ENCODE results near the gene KLHL2. TPM values are rescaled to one million over a fixed set of nuclear protein-coding genes. Genes with fewer than 3 reads are reported as not detected.
A peak's percentile ranks its signal among the peaks of the same experiment; 100 is the strongest.

KLHL2 gene, protein sequence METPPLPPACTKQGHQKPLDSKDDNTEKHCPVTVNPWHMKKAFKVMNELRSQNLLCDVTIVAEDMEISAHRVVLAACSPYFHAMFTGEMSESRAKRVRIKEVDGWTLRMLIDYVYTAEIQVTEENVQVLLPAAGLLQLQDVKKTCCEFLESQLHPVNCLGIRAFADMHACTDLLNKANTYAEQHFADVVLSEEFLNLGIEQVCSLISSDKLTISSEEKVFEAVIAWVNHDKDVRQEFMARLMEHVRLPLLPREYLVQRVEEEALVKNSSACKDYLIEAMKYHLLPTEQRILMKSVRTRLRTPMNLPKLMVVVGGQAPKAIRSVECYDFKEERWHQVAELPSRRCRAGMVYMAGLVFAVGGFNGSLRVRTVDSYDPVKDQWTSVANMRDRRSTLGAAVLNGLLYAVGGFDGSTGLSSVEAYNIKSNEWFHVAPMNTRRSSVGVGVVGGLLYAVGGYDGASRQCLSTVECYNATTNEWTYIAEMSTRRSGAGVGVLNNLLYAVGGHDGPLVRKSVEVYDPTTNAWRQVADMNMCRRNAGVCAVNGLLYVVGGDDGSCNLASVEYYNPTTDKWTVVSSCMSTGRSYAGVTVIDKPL
- total RNA-seq (2014; rRNA removed; shearing (Covaris generic)) (12.4 and 14.8 TPM in 2 replicates), polyA plus RNA-seq (2016; fragmentation: Nextera tagmentation; extraction: Ambion mirVana) (5.0 and 7.1 TPM in 2 replicates)
- long read RNA-seq, result 0 reads

DNA sequence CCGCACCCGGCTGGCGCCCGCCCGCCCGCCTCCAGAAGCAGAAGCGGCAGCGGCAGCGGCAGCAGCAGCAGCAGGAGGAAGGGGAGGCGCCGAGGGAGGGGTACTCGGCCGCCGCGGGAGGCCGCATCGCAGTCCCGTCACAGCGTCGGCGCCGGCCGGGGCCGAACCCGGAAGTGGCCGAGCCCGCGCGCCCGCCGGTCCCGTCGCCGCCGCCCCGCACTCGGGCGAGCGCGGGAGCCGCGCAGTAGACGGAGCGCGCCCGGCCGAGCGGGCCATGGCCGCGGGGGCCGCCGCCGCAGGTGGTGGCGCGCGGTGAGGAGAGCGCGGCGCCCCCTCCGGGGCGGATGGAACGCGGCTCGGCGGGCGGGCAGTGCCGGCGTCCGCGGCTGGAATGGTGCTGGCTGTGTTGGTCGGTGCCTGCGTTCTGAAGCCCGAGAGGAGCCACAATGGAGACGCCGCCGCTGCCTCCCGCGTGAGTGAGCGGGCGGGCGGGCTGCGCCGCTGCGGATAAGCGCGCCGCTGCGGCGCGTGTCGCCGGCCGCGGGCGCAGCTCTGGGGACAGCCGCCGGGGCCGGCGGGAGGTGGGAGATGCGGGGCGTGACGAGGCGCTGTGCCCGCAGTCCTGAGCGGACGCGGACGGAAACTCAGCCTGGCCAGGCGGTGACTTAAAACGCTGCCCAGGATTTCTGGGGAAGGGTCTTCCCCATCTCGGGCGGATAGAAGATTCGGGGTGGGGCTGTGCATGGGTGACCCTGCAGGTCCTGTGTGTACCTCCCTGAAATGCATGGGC lies at the start of gene KLHL2:
KLHL2 (plus strand) TSS at position 131 of the 790 bp plus-strand sequence; CDS start at position 447, 316 bp downstream.
- H3K79me2 ChIP-seq (replicated peaks; ENCODE audit: insufficient read depth), result peaks cover 41% of the 10 kb centered on the region
- peaks cover 55% of the 10 kb centered on the region for H3K4me1 Mint-ChIP-seq
- no peaks in the 10 kb centered on the region; the same call in 1 of the 2 replicates for H4K20me1 ChIP-seq (replicated peaks; ENCODE audit: insufficient read depth)
- peak within 1 kb of the TSS; percentile 88 for H3K4me3 Mint-ChIP-seq
- ATAC-seq (peak; percentile 77), DNase-seq (ENCODE audit: low spot score) (peak; percentile 85)
- no peaks in the 10 kb centered on the region; the same call in 2 of the 3 replicates for H3K9me3 Mint-ChIP-seq
- H3K27me3 Mint-ChIP-seq (ENCODE audit: insufficient read depth, low read depth, poor library complexity), result peaks cover 18% of the 10 kb centered on the region
- H3K36me3 ChIP-seq (ENCODE audit: insufficient read depth), result no peaks in the 10 kb centered on the region
- H3K27me3 ChIP-seq (ENCODE audit: insufficient read depth), result peaks cover 31% of the 10 kb centered on the region
- TF ChIP-seq ZNF331 (CRISPR knock-in tag; IDR thresholded peaks at IDR 0.05; ENCODE audit: low read depth), result no peak
- TF ChIP-seq EZH2phosphoT487 (IDR thresholded peaks at IDR 0.05; ENCODE audit: unreplicated experiment), result no peak
- TF ChIP-seq ZNF114 (CRISPR knock-in tag; IDR thresholded peaks at IDR 0.05), result no peak
- TF ChIP-seq, protein P1, sequence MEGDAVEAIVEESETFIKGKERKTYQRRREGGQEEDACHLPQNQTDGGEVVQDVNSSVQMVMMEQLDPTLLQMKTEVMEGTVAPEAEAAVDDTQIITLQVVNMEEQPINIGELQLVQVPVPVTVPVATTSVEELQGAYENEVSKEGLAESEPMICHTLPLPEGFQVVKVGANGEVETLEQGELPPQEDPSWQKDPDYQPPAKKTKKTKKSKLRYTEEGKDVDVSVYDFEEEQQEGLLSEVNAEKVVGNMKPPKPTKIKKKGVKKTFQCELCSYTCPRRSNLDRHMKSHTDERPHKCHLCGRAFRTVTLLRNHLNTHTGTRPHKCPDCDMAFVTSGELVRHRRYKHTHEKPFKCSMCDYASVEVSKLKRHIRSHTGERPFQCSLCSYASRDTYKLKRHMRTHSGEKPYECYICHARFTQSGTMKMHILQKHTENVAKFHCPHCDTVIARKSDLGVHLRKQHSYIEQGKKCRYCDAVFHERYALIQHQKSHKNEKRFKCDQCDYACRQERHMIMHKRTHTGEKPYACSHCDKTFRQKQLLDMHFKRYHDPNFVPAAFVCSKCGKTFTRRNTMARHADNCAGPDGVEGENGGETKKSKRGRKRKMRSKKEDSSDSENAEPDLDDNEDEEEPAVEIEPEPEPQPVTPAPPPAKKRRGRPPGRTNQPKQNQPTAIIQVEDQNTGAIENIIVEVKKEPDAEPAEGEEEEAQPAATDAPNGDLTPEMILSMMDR (conservative IDR thresholded peaks at IDR 0.05; ENCODE audit: low read depth in 2 of 2), result no peak
- TF ChIP-seq CREB1 (CRISPR knock-in tag; IDR thresholded peaks at IDR 0.05; ENCODE audit: low read depth), result peak; percentile 82
- peak within 1 kb of the TSS; percentile 97 for H3K4me2 ChIP-seq
- no peaks in the 10 kb centered on the region; the same call in 1 of the 2 replicates for H3F3A ChIP-seq (replicated peaks; ENCODE audit: low read depth)
- H3K9me2 ChIP-seq (ENCODE audit: insufficient read depth), result no peaks in the 10 kb centered on the region
- peak within 1 kb of the TSS; percentile 96 for H2AFZ ChIP-seq
- no peak within 1 kb of the TSS; the same call in 1 of the 2 replicates for H3K27ac Mint-ChIP-seq
- H3K27ac ChIP-seq (ENCODE audit: low read depth), result no peak within 1 kb of the TSS
- peak within 1 kb of the TSS; percentile 91 for H3K4me3 ChIP-seq
- H3K4me1 ChIP-seq (ENCODE audit: insufficient read depth), result peaks cover 46% of the 10 kb centered on the region
- no peaks in the 10 kb centered on the region for H3K36me3 Mint-ChIP-seq (ENCODE audit: low read depth)

- Histone ChIP-seq H3K79me2 (replicated peaks; ENCODE audit: insufficient read depth) (no peaks in the 10 kb centered on the region), H2AFZ (no peak overlapping the region), H3F3A (replicated peaks; ENCODE audit: low read depth) (no peaks in the 10 kb centered on the region), H3K9me2 (ENCODE audit: insufficient read depth) (no peaks in the 10 kb centered on the region; the same call in 1 of the 2 replicates), H3K4me1 (ENCODE audit: insufficient read depth) (no peaks in the 10 kb centered on the region), H3K27ac (ENCODE audit: low read depth) (no peak overlapping the region), H3K4me3 (no peak overlapping the region), H4K20me1 (replicated peaks; ENCODE audit: insufficient read depth) (no peaks in the 10 kb centered on the region), H3K4me2 (no peak overlapping the region), H3K27me3 (ENCODE audit: insufficient read depth) (no peaks in the 10 kb centered on the region), H3K36me3 (ENCODE audit: insufficient read depth) (0 out of 2 replicates have a peak, but pooled peaks cover 3% of the 10 kb centered on the region)
- no peak overlapping the region for H3K4me3 Mint-ChIP-seq
- no peaks in the 10 kb centered on the region for H3K4me1 Mint-ChIP-seq
- no peaks in the 10 kb centered on the region for H3K36me3 Mint-ChIP-seq (ENCODE audit: low read depth)
- no peak for TF ChIP-seq EZH2 (IDR thresholded peaks at IDR 0.05; ENCODE audit: low read depth, unreplicated experiment)
- TF ChIP-seq, protein P1 (conservative IDR thresholded peaks at IDR 0.05; ENCODE audit: low read depth in 2 of 2), result no peak
- TF ChIP-seq REST (IDR thresholded peaks at IDR 0.05; ENCODE audit: unreplicated experiment), result no peak
- TF ChIP-seq NANOG (IDR thresholded peaks at IDR 0.05; ENCODE audit: borderline replicate concordance), result no peak
- ATAC-seq, result no peak
- H3K27me3 Mint-ChIP-seq (ENCODE audit: insufficient read depth, low read depth, poor library complexity), result no peaks in the 10 kb centered on the region
- no peak overlapping the region for H3K27ac Mint-ChIP-seq
- DNase-seq (ENCODE audit: low spot score), result no peak
- H3K9me3 Mint-ChIP-seq, result peaks cover 6% of the 10 kb centered on the region; the same call in 1 of the 3 replicates
Measured at GRCh38 chr4:165158762-165159161, 48.6 kb upstream of the KLHL2 start.

Measured in GM23338 (cell line).